GM18508 (cell line): ENCODE measurements around the gene PIWIL4.

Experiments
- ATAC-seq: cut with Tn5 transposase; IDR thresholded peaks from one replicate; pipeline ENCODE4 v1.9.1; 2021; ENCODE audit warnings: moderate number of reproducible peaks; ENCODE audit not compliant: insufficient read depth, unreplicated experiment

PIWIL4 gene

DNA sequence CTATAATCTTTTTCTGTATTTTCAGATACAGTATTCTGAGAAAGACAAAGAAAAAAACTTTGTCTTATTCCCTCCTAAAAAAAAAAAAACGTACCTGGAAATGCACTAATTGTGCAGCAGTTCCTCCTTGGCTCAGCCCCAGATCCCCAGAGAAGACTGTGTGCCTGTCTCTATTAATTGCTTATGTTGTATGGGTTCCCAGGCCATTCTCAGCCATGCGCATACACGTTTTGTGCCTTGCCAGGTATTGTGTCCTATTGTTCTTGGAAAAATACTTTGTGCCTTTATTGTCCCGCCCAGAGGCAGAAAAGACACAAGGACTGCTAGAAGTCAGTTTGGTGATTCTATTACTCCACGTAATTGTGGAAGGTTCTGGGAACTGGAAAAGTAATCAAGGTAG, 91.2 kb downstream of the PIWIL4 start:
- no peak for ATAC-seq

DNA sequence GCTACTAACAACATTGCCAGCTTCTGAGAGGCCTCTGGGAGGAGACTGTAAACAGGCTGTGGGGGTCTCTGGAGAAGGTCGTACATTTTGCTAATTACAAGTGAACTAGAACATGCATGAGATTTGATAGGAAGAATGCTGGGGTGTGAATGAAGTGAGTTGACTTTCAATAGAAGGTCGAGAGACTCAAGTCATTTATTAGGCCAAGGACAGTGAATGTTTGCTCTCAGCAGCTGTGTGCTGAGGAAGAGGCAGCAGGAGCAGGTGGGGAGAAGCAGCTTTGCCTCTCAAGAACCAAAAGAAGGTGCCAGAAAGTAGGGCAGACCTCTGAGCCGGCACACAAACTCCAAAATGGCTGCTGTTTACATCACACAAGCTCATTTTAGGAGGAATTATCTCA, 91.7 kb downstream of the PIWIL4 start:
- no peak for ATAC-seq

DNA sequence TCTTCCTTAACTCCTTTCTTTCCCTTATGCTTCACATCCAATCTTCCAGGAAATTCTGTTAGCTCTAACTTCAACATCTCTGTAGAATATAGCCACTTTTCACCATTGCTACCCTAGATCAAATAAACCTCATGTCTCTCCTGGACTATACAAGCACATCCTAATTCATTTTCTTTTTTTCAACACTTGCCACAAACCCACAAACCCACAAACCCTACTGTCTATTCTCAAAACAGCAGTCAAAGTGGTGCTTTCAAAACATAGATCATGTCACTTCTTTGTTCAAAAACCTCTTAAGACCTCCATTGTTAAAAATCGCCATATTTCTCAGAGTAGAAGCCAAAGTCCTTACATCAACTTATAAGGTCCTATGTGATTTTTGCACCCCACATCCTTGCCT, 94.3 kb downstream of the PIWIL4 start:
- ATAC-seq, result no peak

DNA sequence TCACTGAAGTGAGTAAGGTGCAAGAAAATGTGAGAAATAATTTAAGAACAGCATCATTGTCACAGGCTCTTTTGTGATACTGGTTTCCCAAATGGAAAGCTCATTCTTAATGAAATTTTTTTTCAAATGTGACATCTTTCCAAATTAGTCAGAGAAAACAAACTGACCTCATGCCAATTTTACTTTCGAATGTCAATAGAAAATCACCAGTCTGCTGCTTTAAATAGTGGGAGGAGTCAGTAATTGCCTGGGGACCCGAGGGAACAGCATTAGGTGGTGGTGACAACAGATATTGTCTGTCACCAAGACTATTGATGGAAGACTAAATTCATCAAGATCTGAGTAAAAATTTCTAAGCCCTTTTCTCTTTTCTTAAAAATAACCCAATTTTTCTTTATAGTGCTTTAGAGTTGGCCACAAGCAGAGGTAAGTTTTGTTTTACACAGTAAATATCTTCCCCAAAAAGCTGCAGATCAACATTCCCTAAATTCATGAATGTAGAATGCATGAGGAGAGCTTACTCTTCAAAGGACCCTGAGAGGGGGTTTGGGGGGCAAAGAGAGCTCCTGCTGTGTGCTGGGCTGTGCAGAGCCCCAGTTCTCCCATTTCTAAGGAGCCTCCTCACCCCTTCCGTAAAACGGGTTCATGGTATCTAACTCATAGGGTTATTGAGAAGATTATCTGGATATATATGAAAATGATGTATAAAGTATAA, 95.1 kb downstream of the PIWIL4 start:
- no peak for ATAC-seq

DNA sequence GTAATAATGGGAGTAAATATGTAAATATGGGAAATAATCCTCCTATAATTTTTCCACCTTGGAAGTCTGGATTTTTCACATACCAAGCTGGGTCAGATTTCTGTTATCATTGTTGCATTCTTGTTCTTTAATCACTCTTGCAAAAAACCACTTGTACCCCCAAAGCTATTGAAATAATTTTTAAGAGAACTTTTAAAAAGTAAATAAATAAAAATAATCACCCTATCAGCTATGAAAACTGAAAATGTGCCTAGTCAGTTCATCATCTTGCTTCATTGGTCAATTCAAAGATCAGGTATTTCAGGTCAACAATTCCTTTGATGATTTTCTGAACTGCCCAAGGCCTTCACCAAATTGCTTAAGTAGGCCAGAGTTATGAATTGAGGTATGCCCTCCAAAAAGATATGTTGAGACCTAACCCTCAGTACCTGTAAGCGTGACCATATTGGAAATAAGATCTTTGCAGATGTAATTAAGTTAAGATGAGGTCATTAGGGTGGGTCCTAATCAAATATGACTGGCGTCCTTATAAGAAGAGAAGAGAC, 95.8 kb downstream of the PIWIL4 start:
- no peak for ATAC-seq

DNA sequence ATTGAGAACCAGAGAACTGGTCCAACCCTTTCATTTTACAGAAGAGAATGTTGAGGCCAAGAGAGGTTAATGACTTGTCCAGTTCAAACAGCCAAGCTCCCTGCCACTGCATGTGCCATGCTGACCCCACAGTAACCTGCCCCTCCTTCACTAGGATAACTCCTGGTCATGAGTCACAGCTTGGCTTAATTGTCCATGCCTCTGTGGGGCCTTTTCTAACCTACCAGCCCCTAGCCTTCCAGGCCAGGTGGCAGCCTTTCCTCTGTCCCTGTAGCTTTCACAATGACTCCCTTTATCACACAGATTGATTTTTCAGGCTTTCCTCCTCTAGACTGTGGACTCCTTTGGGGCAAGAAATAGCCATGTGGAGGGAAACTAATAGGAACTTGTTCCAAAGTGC, 97.2 kb downstream of the PIWIL4 start:
- no peak for ATAC-seq

DNA sequence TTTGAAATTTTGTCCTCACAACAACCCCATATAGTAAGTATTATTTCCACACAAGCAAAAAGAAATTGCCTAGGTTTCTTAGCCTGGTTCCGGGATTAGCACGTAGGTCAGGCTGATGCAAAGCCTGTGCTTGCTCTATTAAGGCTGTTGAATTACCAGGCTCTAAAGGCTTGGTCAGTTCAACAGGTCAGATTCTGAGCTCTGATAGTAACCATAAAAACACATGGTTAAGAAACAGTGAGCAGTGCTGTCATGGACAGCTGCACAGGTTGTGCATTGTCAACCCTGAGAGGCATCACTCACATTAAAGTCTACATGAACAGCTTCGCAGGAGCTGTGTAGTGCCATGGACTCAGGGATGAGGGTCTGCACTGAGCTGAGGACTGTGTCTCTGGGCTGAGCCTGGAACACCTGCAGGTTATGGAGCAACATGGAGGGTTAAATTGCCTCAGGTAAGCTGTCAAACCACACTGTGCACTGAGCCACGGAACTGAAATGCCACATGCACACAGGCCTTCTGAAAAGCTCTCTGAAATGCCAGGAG, 98.0 kb downstream of the PIWIL4 start:
- no peak for ATAC-seq

DNA sequence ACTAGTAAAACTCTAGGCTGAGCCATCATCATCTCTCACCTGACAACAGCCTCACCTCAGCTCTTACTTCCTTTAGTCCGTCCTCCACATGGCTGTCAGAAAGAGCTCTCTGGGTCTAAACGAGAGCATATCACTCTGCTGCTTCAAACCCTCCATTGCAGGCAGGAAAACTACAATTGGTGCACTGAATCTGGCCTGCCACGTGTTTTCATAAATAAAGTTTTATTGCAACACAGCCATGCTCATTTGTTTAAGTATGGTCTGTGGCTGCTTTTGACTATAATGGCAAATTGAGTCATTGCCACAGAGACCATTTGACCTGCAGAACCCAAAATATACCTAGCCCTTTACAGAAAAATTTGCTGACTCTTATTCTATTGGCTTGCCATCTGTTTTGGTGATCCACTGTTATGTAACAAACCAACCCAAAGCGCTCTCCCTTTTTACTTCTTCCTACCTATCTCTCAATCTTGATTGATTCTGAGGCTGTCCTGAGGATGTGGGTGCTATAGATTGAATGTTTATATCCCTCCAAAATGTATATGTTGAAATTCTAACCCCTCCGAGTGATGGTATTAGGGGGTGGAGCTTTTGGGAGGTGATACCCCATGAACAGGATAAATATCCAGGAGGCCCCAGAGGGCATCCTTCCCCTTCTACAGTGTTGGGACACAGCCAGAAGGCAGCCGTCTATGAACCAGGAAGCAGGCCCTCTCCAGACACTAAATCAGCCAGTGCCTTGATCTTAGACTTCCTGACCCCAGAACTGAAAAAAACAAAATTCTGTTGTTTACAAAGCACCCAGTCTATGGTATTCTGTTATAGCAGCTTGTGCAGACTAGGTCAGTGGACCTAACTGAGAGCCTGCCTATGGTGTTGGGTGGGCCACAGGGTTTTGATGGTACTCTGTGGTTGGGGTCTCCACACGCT, 99.9 kb downstream of the PIWIL4 start:
- ATAC-seq, result no peak

DNA sequence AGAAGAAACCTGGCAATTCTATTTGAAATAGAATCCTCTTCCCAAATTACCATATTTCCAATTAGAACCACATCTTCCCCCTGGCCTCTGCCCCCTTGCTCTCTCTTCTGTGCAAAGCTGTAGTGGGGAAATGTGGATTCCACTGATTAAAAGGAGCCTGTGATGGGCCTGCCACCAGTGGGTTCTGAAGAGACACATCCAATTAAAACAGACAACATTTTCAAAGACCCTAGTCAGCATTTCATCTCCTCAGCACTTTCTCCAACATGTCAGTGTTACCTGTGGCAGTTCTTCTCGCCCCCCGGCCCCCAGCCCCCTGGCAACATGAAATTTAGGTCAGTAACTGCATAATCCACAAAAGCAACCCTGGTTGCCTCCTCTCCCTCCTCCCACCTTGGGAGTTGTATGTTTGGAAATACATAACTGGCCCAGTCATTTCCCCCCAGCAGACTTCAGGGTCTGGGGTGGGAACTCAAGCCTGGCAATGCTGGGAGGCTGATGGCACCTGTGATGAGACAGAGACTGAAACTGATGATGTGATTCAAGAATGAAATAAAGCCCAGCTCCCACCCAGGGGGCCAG, 101.1 kb downstream of the PIWIL4 start:
- ATAC-seq, result no peak

DNA sequence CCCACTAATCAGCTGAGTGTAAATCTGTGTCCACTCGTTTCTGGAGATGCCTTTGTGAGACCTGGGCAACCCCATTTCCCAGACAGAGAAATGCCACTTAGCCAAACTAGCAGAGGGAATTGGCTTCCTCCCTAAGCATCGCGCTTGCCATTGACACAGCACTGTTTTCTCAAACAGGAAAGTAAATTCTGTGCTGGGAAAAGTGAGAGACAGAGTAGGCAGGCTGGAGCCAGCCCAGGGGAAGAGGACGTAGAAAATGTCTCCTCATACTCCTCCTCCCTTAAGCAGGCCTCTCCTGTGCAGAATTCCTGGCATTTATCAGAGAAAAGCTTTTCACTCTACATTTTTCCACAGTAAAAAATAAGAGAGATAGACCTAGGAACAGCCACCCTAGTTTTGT, 101.9 kb downstream of the PIWIL4 start:
- no peak for ATAC-seq
